GM12875 (cell line): ENCODE data around the gene AEBP2.
"Not testable (repeated sequence)": the region's sequence is repeated elsewhere in the genome, so short reads cannot be mapped to it uniquely, and the experiment has no call there.

ENCODE experiments used
- H3K4me3 ChIP-seq: one replicate; pipeline ENCODE4 v1.5.1; 2011; ENCODE audit warnings: low read depth, low read length, control low read depth
- CTCF ChIP-seq: IDR thresholded peaks from 2 replicates; pipeline ENCODE4 v1.5.1; 2011; ENCODE audit warnings: low read depth, mild to moderate bottlenecking, control low read depth, inconsistent platforms, low read length, moderate library complexity, borderline replicate concordance; ENCODE audit not compliant: insufficient read depth

AEBP2 gene

GRCh38 chr12:19411234-19412204, 27.8 kb upstream of the AEBP2 start:
- TF ChIP-seq CTCF, result no peak

DNA sequence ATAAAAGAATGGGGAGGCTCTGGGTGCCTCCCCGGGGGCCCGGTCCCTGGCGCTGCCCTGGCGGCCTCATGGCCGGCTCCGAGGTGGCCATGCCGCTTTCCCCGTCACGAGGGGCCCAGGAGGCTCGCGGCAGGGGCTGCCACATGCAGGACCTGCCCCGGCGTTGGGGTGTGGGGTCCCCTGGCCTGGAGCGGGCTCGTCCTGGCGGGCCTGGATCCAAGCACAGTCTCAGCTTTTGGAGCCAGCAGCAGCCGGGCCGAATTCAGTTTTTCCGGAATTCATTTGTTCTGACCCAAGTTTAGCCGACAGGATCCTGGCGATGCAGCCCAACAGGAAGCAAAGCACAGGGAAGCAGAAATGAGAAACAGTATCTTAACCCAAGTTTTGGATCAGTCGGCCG, 26.4 kb upstream of the AEBP2 start:
- TF ChIP-seq CTCF, result no peak
- no peak overlapping the region for H3K4me3 ChIP-seq

More at GRCh38 chr12:19411234-19412204, 27.8 kb upstream of the AEBP2 start:
- H3K4me3 ChIP-seq, result no peak overlapping the region

DNA sequence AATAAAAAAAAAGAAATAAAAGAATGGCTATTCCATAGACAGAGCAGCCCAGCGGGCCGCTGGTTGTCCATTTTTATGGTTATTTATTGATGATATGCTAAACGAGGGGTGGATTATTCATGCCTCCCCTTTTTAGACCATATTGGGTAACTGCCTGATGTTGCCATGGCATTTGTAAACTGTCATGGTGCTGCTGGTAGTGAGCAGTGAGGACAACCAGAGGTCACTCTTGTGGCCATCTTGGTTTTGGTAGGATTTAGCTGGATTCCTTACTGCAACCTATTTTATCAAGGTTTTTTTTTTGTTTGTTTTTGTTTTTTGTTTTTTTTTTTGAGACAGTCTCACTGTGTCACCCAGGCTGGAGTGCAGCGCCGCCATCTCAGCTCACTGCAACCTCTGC, 25.7 kb upstream of the AEBP2 start:
- H3K4me3 ChIP-seq, result not testable (repeated sequence)

DNA sequence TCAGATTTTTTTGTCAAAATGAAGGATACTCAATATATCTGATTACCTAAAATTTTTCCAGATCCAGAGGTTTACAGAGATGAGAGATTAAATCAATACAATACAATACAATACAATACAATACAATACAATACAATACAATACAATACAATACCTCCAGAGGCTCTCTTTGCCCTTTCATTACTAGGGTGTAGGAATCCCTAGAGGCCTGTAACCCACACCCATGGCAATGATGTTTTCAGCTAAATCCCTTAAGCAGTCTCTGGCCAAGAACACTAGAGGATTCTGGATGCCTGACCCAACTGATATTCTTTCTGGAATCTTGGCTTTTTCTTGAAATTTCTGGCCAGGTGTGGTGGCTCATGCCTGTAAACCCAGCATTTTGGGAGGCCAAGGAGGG, 23.7 kb upstream of the AEBP2 start:
- no peak overlapping the region for H3K4me3 ChIP-seq

DNA sequence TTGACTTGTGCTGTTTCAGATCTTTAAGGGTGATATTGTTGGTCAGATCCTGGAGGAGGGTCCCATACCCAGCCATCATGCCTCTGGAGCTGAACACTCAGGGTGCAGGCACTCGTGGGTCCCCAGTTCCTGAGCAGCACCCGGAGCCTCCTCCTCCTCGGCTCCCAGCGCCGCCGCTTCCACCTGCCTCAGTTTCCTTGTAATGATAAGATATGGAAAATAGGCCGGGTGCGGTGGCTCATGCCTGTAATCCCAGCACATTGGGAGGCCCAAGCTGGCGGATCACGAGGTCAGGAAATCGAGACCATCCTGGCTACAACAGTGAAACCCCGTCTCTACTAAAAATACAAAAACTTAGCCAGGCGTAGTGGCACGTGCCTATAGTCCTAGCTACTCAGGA, 20.2 kb upstream of the AEBP2 start:
- H3K4me3 ChIP-seq, result no peak overlapping the region
- no peak for TF ChIP-seq CTCF

More for the DNA sequence above, 23.7 kb upstream of the AEBP2 start:
- no peak for TF ChIP-seq CTCF

- H3K4me3 ChIP-seq, result no peak overlapping the region
- no peak for TF ChIP-seq CTCF
Measured at GRCh38 chr12:19421503-19422282, 17.6 kb upstream of the AEBP2 start.

- H3K4me3 ChIP-seq, result no peak overlapping the region
- TF ChIP-seq CTCF, result no peak
Measured at GRCh38 chr12:19423166-19423930, 15.9 kb upstream of the AEBP2 start.
